A549 (cell line): Measurements from ENCODE around the gene DTX4. TPM values are rescaled to one million over a fixed set of nuclear protein-coding genes. Genes with fewer than 3 reads are reported as not detected.
A peak's percentile ranks its signal among the peaks of the same experiment; 100 is the strongest.

Source experiments
- ATAC-seq, 2 experiments: fragments of 200-7000 bp in 1 of 2; fragments of >200 bp in 1 of 2; cut with Nextera tagmentation in 1 of 2; cut with Tn5 transposase in 1 of 2; 3 replicates each; pipeline versions ENCODE4 v1.8.0 to v1.9.1; 2018 to 2020; ENCODE audit warnings: mild to moderate bottlenecking in 1 of 2, moderate library complexity in 1 of 2
- CTCF ChIA-PET: fragments of 300-600 bp; sonication (Branson Sonifier 250); formaldehyde crosslinking; extraction: SDS; loops from one replicate; lab custom pipeline; 2021; ENCODE audit warnings: antibody characterized with exemption, inconsistent platforms; lab: Yijun Ruan, JAX
- POLR2A ChIA-PET: fragments of 350-600 bp; formaldehyde crosslinking; extraction: SDS; loops from one replicate; lab custom pipeline; 2021; ENCODE audit warnings: antibody characterized with exemption, inconsistent platforms; lab: Yijun Ruan, JAX
- DNase-seq, 2 experiments: peaks; one replicate each; pipeline versions ENCODE4 v3.0.0 to v3.0.0-alpha.2; 2011 to 2016; ENCODE audit warnings: low read depth in 1 of 2, low spot score in 1 of 2
- FAIRE-seq: peaks from 2 replicates; lab custom pipeline; 2011; peaks lifted over from hg19 to GRCh38; lab: Jason Lieb, UNC
- H3K27ac ChIP-seq, 2 experiments: fragments of >200 bp; sonication (Bioruptor Twin); formaldehyde crosslinking; 3 replicates each; pipeline ENCODE4 v1.5.1; 2016 to 2017
- H3K4me1 ChIP-seq: fragments of >200 bp; sonication (Bioruptor Twin); formaldehyde crosslinking; 3 replicates; pipeline ENCODE4 v1.6.1; 2016
- H3K4me2 ChIP-seq: fragments of >200 bp; sonication (Bioruptor Twin); formaldehyde crosslinking; 3 replicates; pipeline ENCODE4 v1.6.1; 2016
- H3K4me3 ChIP-seq: fragments of >200 bp; sonication (Bioruptor Twin); formaldehyde crosslinking; 3 replicates; pipeline ENCODE4 v1.5.1; 2016
- H3K9me3 ChIP-seq: fragments of >200 bp; sonication (Bioruptor Twin); formaldehyde crosslinking; 3 replicates; pipeline ENCODE4 v1.6.1; 2016
- BCL3 ChIP-seq: fragments of >200 bp; sonication (Bioruptor Twin); formaldehyde crosslinking; IDR thresholded peaks from 3 replicates; pipeline ENCODE4 v1.6.1; 2016
- CEBPB ChIP-seq, 2 experiments: fragments of >200 bp in 1 of 2; sonication (Bioruptor Twin) in 1 of 2; formaldehyde crosslinking in 1 of 2; IDR thresholded peaks; 2 replicates each; pipeline ENCODE4 v1.6.1; 2012 to 2016
- EHF ChIP-seq: fragments of 250-450 bp; sonication (Bioruptor Pico); IDR thresholded peaks from 2 replicates; pipeline ENCODE4 v1.5.0; 2020; ENCODE audit warnings: mild to moderate bottlenecking
- EP300 ChIP-seq, 2 experiments: fragments of >200 bp; sonication (Bioruptor Twin); formaldehyde crosslinking; IDR thresholded peaks; 2 replicates in 1 of 2; 3 replicates in 1 of 2; pipeline ENCODE4 v1.6.1; 2016 to 2017
- FOSB ChIP-seq: fragments of 250-450 bp; sonication (Bioruptor Pico); IDR thresholded peaks from 2 replicates; pipeline ENCODE4 v1.5.0; 2020; ENCODE audit warnings: mild to moderate bottlenecking, moderate library complexity
- FOSL2 ChIP-seq, 2 experiments: fragments of 450-650 bp in 1 of 2; fragments of >200 bp in 1 of 2; sonication (Bioruptor Twin) in 1 of 2; formaldehyde crosslinking; IDR thresholded peaks; 2 replicates each; pipeline versions ENCODE4 v1.5.0 to v1.6.1; 2016 to 2020; ENCODE audit warnings: mild to moderate bottlenecking in 1 of 2, moderate library complexity in 1 of 2
- FOXS1 ChIP-seq: fragments of 250-450 bp; sonication (Bioruptor Pico); IDR thresholded peaks from 2 replicates; pipeline ENCODE4 v1.5.0; 2020; ENCODE audit warnings: mild to moderate bottlenecking, moderate library complexity
- HOXA7 ChIP-seq: fragments of 250-450 bp; sonication (Bioruptor Pico); IDR thresholded peaks from 2 replicates; pipeline ENCODE4 v1.5.0; 2020; ENCODE audit warnings: mild to moderate bottlenecking, moderate library complexity
- JUNB ChIP-seq: fragments of >200 bp; sonication (Bioruptor Twin); formaldehyde crosslinking; IDR thresholded peaks from 2 replicates; pipeline ENCODE4 v1.6.1; 2016
- NFE2L2 ChIP-seq: fragments of 150-350 bp; conservative IDR thresholded peaks from 2 replicates; pipeline ENCODE4 v1.6.1; 2014; ENCODE audit warnings: low read length
- NR3C1 ChIP-seq: fragments of >200 bp; sonication (Bioruptor Twin); formaldehyde crosslinking; IDR thresholded peaks from 3 replicates; pipeline ENCODE4 v1.6.1; 2017
- PBX3 ChIP-seq: IDR thresholded peaks from 2 replicates; pipeline ENCODE4 v1.6.1; 2012
- REST ChIP-seq: fragments of 200-600 bp; sonication (generic); IDR thresholded peaks from 2 replicates; pipeline ENCODE4 v1.6.1; 2016; ENCODE audit warnings: antibody characterized with exemption, mild to moderate bottlenecking, moderate library complexity
- RNF2 ChIP-seq: fragments of 200-600 bp; sonication (generic); IDR thresholded peaks from 2 replicates; pipeline ENCODE4 v1.6.1; 2016; ENCODE audit warnings: low read depth, mild to moderate bottlenecking, antibody characterized with exemption, moderate library complexity, borderline replicate concordance
- TP53 ChIP-seq: fragments of 250-450 bp; sonication (Bioruptor Pico); IDR thresholded peaks from 2 replicates; pipeline ENCODE4 v1.5.0; 2021; ENCODE audit warnings: mild to moderate bottlenecking, moderate library complexity
- WGBS: methylation state at CpG from one replicate; pipeline ENCODE4 v1.1.6; 2017; ENCODE audit errors: missing lambda C conversion rate; 5-methylcytosine and 5-hydroxymethylcytosine counted together
- polyA plus RNA-seq, 4 experiments: library from polyadenylated mRNA; depleted of rRNA in 3 of 4; stranded (reverse); fragments of >200 nt; fragmentation: RNase III in 1 of 4; extraction: RNeasy Plus Mini Kit Qiagen cat#74134 plus additional on column Dnase treatment in 1 of 4; gene quantifications; 2 replicates in 3 of 4; 3 replicates in 1 of 4; pipeline ENCODE4 v1.2.3, GENCODE V29; 2011 to 2017

The DTX4 gene
- polyA plus RNA-seq, 2 of the 4 experiments (the other 2 are of a cell fraction): 0.97 to 3.1 TPM

GRCh38 chr11:59218319-59218718 lies 46.4 kb downstream of the DTX4 start (continued):
- no peak for TF ChIP-seq REST
- no peak for TF ChIP-seq CEBPB (IDR thresholded peaks at IDR 0.05)
- no peak for TF ChIP-seq TP53 (CRISPR knock-in tag)
- no peak for TF ChIP-seq BCL3

GRCh38 chr11:59218893-59219292 lies 47.0 kb downstream of the DTX4 start:
- FAIRE-seq (no peak), DNase-seq (no peak), ATAC-seq (no peak)
- ChIA-PET CTCF (interaction anchor here (1.4 to 7.7 kb wide), 4 partner anchors 10 to 60 kb away, joined by 3 to 33 read pairs (median 6); partner anchors contain the start of gene DTX4), POLR2A (no interaction called here)
- H3K4me3 ChIP-seq: no peak overlapping the region
- TF ChIP-seq FOSB (CRISPR knock-in tag) (no peak), PBX3 (no peak), NR3C1 (no peak), NFE2L2 (no peak), EHF (no peak)
- H3K9me3 ChIP-seq: no peaks in the 10 kb centered on the region
- 8% methylated on average over 2 of the region's 2 CpGs for WGBS
- no peak overlapping the region for H3K27ac ChIP-seq
- H3K4me2 ChIP-seq: no peak overlapping the region
- H3K4me1 ChIP-seq: peaks cover 19% of the 10 kb centered on the region

GRCh38 chr11:59219836-59220235 lies 47.9 kb downstream of the DTX4 start:
- Histone ChIP-seq H3K4me1 (peaks cover 22% of the 10 kb centered on the region), H3K27ac (no peak overlapping the region), H3K4me3 (no peak overlapping the region), H3K4me2 (no peak overlapping the region), H3K9me3 (no peaks in the 10 kb centered on the region)
- 58% methylated on average over 4 of the region's 4 CpGs for WGBS
- CTCF ChIA-PET: interaction anchor here (1.4 to 7.7 kb wide), 3 partner anchors 15 to 61 kb away, joined by 4 to 33 read pairs (median 7); partner anchors contain the start of gene DTX4
- TF ChIP-seq FOSL2 (IDR thresholded peaks at IDR 0.05): no peak
- no peak for TF ChIP-seq FOSL2 (CRISPR knock-in tag; IDR thresholded peaks at IDR 0.05)
- no peak for TF ChIP-seq EP300 (IDR thresholded peaks at IDR 0.05)
- no peak for TF ChIP-seq TP53 (CRISPR knock-in tag)
- TF ChIP-seq HOXA7: no peak
- TF ChIP-seq FOXS1 (CRISPR knock-in tag): no peak
- ATAC-seq: no peak
- POLR2A ChIA-PET: no interaction called here
- DNase-seq: no peak
- FAIRE-seq: no peak

- peaks cover 22% of the 10 kb centered on the region for H3K4me1 ChIP-seq
- WGBS: 6% methylated on average over 4 of the region's 4 CpGs
- DNase-seq: peak in 1 of 2 experiments; percentile 4
- peak overlapping the region; percentile 45 for H3K4me2 ChIP-seq
- no peak overlapping the region for H3K27ac ChIP-seq
- no peak for TF ChIP-seq EP300 (IDR thresholded peaks at IDR 0.05)
- TF ChIP-seq JUNB: peak; percentile 39; the same call in 1 of the 2 replicates
- peak; percentile 26; the same call in 1 of the 2 replicates for TF ChIP-seq FOSL2 (IDR thresholded peaks at IDR 0.05)
- TF ChIP-seq FOSL2 (CRISPR knock-in tag; IDR thresholded peaks at IDR 0.05): peak; percentile 31; the same call in 1 of the 2 replicates
- no peak for TF ChIP-seq RNF2
- 0 out of 4 replicates have a peak, but pooled peaks of 1 of the 2 experiments have one; percentile 14 for TF ChIP-seq CEBPB (IDR thresholded peaks at IDR 0.05)
- no peaks in the 10 kb centered on the region for H3K9me3 ChIP-seq
- ChIA-PET CTCF (interaction anchor here (1.7 to 7.7 kb wide), 3 partner anchors 13 to 50 kb away, joined by 4 to 33 read pairs (median 11); partner anchors contain the start of gene DTX4), POLR2A (no interaction called here)
- FAIRE-seq: no peak
- H3K4me3 ChIP-seq: no peak overlapping the region
- ATAC-seq: peak; percentile 15 to 46; a peak in 2 of 6 replicates
Observed at GRCh38 chr11:59221441-59221840, 49.5 kb downstream of the DTX4 start.
